ENCODE measurements around the gene LRCOL1.

Gene LRCOL1

GRCh38 chr12:132634411-132634990, 24.1 kb upstream of the LRCOL1 start:
- Histone ChIP-seq H3K4me2 (ENCODE audit: low read length) (no peak overlapping the region), H3K9me2 (replicated peaks; ENCODE audit: control insufficient read depth, low read length) (no peaks in the 10 kb centered on the region), H3K4me1 (ENCODE audit: control insufficient read depth, low read length) (no peaks in the 10 kb centered on the region), H3K79me2 (ENCODE audit: control insufficient read depth, low read length) (0 out of 2 replicates have a peak, but pooled peaks cover 6% of the 10 kb centered on the region), H3K9me3 (ENCODE audit: control insufficient read depth, insufficient read depth, low read length) (no peaks in the 10 kb centered on the region), H3K27ac (ENCODE audit: low read depth, low read length) (no peak overlapping the region), H3K36me3 (ENCODE audit: control insufficient read depth, low read length) (peaks cover 98% of the 10 kb centered on the region), H4K20me1 (ENCODE audit: control insufficient read depth, insufficient read depth, low read depth, low read length) (peaks cover 7% of the 10 kb centered on the region; the same call in 1 of the 2 replicates), H3F3A (ENCODE audit: control insufficient read depth, insufficient read depth) (no peaks in the 10 kb centered on the region), H3K4me3 (ENCODE audit: low read length) (no peak overlapping the region), H3K27me3 (ENCODE audit: control insufficient read depth, low read length) (no peaks in the 10 kb centered on the region)
- TF ChIP-seq, protein P1, sequence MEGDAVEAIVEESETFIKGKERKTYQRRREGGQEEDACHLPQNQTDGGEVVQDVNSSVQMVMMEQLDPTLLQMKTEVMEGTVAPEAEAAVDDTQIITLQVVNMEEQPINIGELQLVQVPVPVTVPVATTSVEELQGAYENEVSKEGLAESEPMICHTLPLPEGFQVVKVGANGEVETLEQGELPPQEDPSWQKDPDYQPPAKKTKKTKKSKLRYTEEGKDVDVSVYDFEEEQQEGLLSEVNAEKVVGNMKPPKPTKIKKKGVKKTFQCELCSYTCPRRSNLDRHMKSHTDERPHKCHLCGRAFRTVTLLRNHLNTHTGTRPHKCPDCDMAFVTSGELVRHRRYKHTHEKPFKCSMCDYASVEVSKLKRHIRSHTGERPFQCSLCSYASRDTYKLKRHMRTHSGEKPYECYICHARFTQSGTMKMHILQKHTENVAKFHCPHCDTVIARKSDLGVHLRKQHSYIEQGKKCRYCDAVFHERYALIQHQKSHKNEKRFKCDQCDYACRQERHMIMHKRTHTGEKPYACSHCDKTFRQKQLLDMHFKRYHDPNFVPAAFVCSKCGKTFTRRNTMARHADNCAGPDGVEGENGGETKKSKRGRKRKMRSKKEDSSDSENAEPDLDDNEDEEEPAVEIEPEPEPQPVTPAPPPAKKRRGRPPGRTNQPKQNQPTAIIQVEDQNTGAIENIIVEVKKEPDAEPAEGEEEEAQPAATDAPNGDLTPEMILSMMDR (IDR thresholded peaks at IDR 0.05; ENCODE audit: low read depth, low read length, poor library complexity, severe bottlenecking), result no peak
- TF ChIP-seq EZH2phosphoT487 (IDR thresholded peaks at IDR 0.05; ENCODE audit: borderline replicate concordance, low read length), result no peak

- no peaks in the 10 kb centered on the region for H3K9me2 ChIP-seq (replicated peaks; ENCODE audit: control insufficient read depth, low read length)
- no peak for TF ChIP-seq EZH2phosphoT487 (IDR thresholded peaks at IDR 0.05; ENCODE audit: borderline replicate concordance, low read length)
- TF ChIP-seq, protein P1 (IDR thresholded peaks at IDR 0.05; ENCODE audit: low read depth, low read length, poor library complexity, severe bottlenecking), result no peak
- peaks cover 7% of the 10 kb centered on the region; the same call in 1 of the 2 replicates for H4K20me1 ChIP-seq (ENCODE audit: control insufficient read depth, insufficient read depth, low read depth, low read length)
- H3K4me3 ChIP-seq (ENCODE audit: low read length), result no peak overlapping the region
- H3K9me3 ChIP-seq (ENCODE audit: control insufficient read depth, insufficient read depth, low read length), result no peaks in the 10 kb centered on the region
- no peaks in the 10 kb centered on the region for H3K27me3 ChIP-seq (ENCODE audit: control insufficient read depth, low read length)
- H3K36me3 ChIP-seq (ENCODE audit: control insufficient read depth, low read length), result peaks cover 99% of the 10 kb centered on the region
- no peak overlapping the region for H3K4me2 ChIP-seq (ENCODE audit: low read length)
- H3F3A ChIP-seq (ENCODE audit: control insufficient read depth, insufficient read depth), result no peaks in the 10 kb centered on the region; the same call in 1 of the 2 replicates
- no peak overlapping the region for H3K27ac ChIP-seq (ENCODE audit: low read depth, low read length)
- H3K79me2 ChIP-seq (ENCODE audit: control insufficient read depth, low read length), result 0 out of 2 replicates have a peak, but pooled peaks cover 6% of the 10 kb centered on the region
- no peaks in the 10 kb centered on the region for H3K4me1 ChIP-seq (ENCODE audit: control insufficient read depth, low read length)
These were observed 23.5 kb upstream of the LRCOL1 start for GRCh38 chr12:132633901-132634300.

- TF ChIP-seq, protein P1 (IDR thresholded peaks at IDR 0.05; ENCODE audit: low read depth, low read length, poor library complexity, severe bottlenecking), result no peak
- no peak for TF ChIP-seq EZH2phosphoT487 (IDR thresholded peaks at IDR 0.05; ENCODE audit: borderline replicate concordance, low read length)
- no peak overlapping the region for H3K4me2 ChIP-seq (ENCODE audit: low read length)
- no peaks in the 10 kb centered on the region for H3K9me3 ChIP-seq (ENCODE audit: control insufficient read depth, insufficient read depth, low read length)
- H3K4me3 ChIP-seq (ENCODE audit: low read length), result no peak overlapping the region
- H3K79me2 ChIP-seq (ENCODE audit: control insufficient read depth, low read length), result 0 out of 2 replicates have a peak, but pooled peaks cover 6% of the 10 kb centered on the region
- no peaks in the 10 kb centered on the region; the same call in 1 of the 2 replicates for H3F3A ChIP-seq (ENCODE audit: control insufficient read depth, insufficient read depth)
- no peaks in the 10 kb centered on the region for H3K4me1 ChIP-seq (ENCODE audit: control insufficient read depth, low read length)
- no peaks in the 10 kb centered on the region for H3K9me2 ChIP-seq (replicated peaks; ENCODE audit: control insufficient read depth, low read length)
- no peaks in the 10 kb centered on the region for H3K27me3 ChIP-seq (ENCODE audit: control insufficient read depth, low read length)
- peaks cover 99% of the 10 kb centered on the region for H3K36me3 ChIP-seq (ENCODE audit: control insufficient read depth, low read length)
- peaks cover 7% of the 10 kb centered on the region; the same call in 1 of the 2 replicates for H4K20me1 ChIP-seq (ENCODE audit: control insufficient read depth, insufficient read depth, low read depth, low read length)
- H3K27ac ChIP-seq (ENCODE audit: low read depth, low read length), result no peak overlapping the region
These were observed 23.0 kb upstream of the LRCOL1 start for GRCh38 chr12:132633398-132633797.

Measured in DOHH2 (cell line).